ENCODE results near the gene THEM4.

The THEM4 gene

DNA sequence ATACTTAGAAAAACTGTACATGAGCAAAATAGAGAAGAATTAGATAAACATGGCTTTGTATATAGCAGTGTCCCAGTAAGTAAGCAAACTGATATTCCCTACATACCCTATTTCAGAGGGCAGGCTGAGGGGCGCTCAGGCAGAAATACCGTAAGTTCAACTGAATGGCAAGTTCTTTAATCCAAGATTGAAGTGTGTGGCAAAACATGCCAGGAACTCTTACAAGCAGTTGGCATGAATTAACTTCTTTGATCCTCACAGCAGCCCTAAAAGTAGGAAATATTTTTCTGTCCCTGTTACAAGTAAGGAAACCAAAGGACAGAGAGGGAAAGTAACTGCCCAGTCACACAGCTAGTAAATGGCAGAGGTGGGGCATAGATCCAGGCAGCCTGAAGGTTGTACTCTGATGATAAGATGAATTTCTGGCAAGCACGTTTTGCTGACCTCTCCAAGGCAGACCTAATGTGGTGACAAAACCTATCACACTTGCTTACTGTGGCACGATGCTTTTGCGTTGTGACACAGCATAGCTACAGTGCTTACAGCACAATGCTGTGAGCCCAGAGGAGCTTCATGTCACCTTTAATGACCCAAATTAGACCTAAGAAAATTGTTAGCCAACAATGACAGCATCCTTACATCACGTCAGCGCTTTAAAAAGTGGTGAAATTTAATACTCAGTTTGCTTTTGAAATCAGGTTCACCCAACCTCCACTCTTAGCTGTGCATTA is 35.0 kb upstream of the THEM4 start:
- Histone ChIP-seq H3K4me1 (ENCODE audit: control insufficient read depth, insufficient read depth, low read length) (peaks cover 8% of the 10 kb centered on the region), H3K36me3 (ENCODE audit: control insufficient read depth, insufficient read depth, low read length) (no peaks in the 10 kb centered on the region), H3K4me3 (ENCODE audit: low read depth, low read length) (no peak overlapping the region), H3K27me3 (ENCODE audit: control insufficient read depth, insufficient read depth, low read length) (no peaks in the 10 kb centered on the region), H3K9me3 (ENCODE audit: control insufficient read depth, insufficient read depth, low read length) (no peaks in the 10 kb centered on the region), H3K9ac (ENCODE audit: low read depth, low read length) (no peak overlapping the region)

DNA sequence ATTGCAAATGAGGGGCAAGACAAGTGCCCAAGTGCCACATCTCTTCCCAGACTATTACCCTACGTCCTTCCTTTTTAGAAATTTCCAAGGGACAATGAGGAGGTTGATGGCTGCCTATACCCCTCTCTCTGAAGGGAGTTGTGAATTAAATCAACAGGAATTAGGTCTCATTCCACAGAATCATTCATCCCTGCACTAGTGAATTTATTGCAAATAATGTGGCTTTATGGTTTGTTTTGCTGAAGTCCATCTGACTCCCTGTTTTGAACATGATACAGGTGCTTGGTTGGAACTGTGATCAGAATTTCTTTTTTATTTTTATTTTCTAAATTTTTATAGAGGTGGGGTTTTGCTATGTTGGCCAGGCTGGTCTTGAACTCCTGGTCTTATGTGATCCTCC is 34.3 kb upstream of the THEM4 start:
- Histone ChIP-seq H3K9me3 (ENCODE audit: control insufficient read depth, insufficient read depth, low read length) (no peaks in the 10 kb centered on the region), H3K9ac (ENCODE audit: low read depth, low read length) (no peak overlapping the region), H3K4me3 (ENCODE audit: low read depth, low read length) (no peak overlapping the region), H3K4me1 (ENCODE audit: control insufficient read depth, insufficient read depth, low read length) (peaks cover 8% of the 10 kb centered on the region), H3K27me3 (ENCODE audit: control insufficient read depth, insufficient read depth, low read length) (no peaks in the 10 kb centered on the region), H3K36me3 (ENCODE audit: control insufficient read depth, insufficient read depth, low read length) (no peaks in the 10 kb centered on the region)

DNA sequence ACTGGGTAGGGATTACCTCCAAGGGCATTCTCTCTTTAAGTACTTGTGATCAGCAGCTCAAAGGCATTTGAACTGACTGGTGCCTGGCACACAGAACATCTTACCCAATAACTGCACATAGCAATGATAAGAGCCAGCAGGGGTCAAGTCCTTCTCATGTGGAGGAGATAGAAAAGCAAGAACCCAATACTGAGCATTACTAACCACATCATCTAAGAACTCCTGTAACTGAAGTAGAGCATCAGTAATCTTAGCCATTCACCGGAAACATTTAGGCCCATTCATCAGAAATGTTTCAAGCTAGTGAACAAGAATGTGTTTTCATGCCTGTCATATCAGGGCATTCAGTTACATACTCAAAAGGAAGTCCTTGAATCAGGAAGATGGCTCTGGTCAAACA is 33.6 kb upstream of the THEM4 start:
- H3K27me3 ChIP-seq (ENCODE audit: control insufficient read depth, insufficient read depth, low read length) = no peaks in the 10 kb centered on the region
- peaks cover 8% of the 10 kb centered on the region for H3K4me1 ChIP-seq (ENCODE audit: control insufficient read depth, insufficient read depth, low read length)

DNA sequence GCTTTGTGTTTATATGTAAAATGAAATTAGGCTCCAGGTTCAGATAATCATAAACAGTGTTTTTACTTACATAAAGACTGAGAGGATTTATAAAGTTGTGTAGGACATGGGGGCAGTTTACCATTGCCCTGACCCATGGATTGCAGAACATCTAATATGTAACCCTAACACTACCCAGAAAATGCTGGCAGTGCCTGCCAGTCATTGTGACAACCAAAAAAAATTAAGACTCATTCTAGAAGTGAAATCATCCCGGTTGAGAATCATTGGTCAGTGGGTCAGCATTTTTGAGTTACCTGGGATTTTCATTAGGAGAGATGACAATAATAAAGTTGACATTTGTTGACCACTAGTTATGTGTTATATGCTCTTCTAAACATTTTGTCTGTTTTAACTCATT is 31.2 kb upstream of the THEM4 start:
- Histone ChIP-seq H3K27me3 (ENCODE audit: control insufficient read depth, insufficient read depth, low read length) (no peaks in the 10 kb centered on the region), H3K9ac (ENCODE audit: low read depth, low read length) (no peak overlapping the region), H3K4me3 (ENCODE audit: low read depth, low read length) (no peak overlapping the region), H3K4me1 (ENCODE audit: control insufficient read depth, insufficient read depth, low read length) (peaks cover 3% of the 10 kb centered on the region), H3K9me3 (ENCODE audit: control insufficient read depth, insufficient read depth, low read length) (no peaks in the 10 kb centered on the region), H3K36me3 (ENCODE audit: control insufficient read depth, insufficient read depth, low read length) (no peaks in the 10 kb centered on the region)

More for the DNA sequence above, 33.6 kb upstream of the THEM4 start:
- Histone ChIP-seq H3K4me3 (ENCODE audit: low read depth, low read length) (no peak overlapping the region), H3K9ac (ENCODE audit: low read depth, low read length) (no peak overlapping the region), H3K36me3 (ENCODE audit: control insufficient read depth, insufficient read depth, low read length) (no peaks in the 10 kb centered on the region), H3K9me3 (ENCODE audit: control insufficient read depth, insufficient read depth, low read length) (no peaks in the 10 kb centered on the region)

DNA sequence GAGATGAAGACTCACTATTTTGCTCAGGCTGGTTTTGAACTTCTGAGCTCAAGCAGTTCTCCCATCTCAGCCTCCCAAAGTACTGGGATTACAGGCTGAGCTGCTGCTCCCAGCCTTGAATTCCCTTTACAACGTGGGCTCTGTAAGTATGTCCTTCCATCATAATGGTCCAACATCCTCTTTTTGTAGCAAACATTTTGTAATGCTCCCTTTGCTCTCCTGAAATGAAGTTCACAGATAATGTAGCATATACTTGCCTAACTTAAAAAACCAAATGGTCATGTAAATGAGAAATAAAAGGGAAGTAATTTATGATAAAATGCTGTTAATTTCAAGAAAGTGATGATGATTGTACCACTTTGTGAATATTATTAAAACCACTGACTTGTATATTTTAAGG is 30.5 kb upstream of the THEM4 start:
- Histone ChIP-seq H3K36me3 (ENCODE audit: control insufficient read depth, insufficient read depth, low read length) (no peaks in the 10 kb centered on the region), H3K27me3 (ENCODE audit: control insufficient read depth, insufficient read depth, low read length) (no peaks in the 10 kb centered on the region), H3K4me1 (ENCODE audit: control insufficient read depth, insufficient read depth, low read length) (no peaks in the 10 kb centered on the region), H3K9me3 (ENCODE audit: control insufficient read depth, insufficient read depth, low read length) (no peaks in the 10 kb centered on the region), H3K9ac (ENCODE audit: low read depth, low read length) (no peak overlapping the region), H3K4me3 (ENCODE audit: low read depth, low read length) (no peak overlapping the region)

DNA sequence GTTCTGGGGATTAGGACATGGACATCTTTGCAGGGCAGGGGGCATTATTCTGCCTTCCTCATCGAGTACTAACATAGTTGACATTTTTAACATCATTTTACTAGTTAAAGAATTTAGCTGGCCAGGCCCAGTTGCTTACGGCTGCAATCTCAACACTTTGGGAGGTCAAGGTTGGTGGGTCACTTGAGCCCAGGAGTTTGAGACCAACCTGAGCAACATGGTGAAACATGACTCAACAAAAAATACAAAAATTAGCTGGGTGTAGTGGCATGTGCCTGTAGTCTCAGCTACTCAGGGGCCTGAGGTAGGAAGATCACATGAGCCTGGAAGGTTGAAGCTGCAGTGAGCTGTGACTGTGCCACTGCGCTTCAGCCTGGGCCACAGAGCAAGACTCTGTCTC is 29.8 kb upstream of the THEM4 start:
- no peaks in the 10 kb centered on the region for H3K27me3 ChIP-seq (ENCODE audit: control insufficient read depth, insufficient read depth, low read length)
- H3K36me3 ChIP-seq (ENCODE audit: control insufficient read depth, insufficient read depth, low read length) = no peaks in the 10 kb centered on the region
- H3K4me1 ChIP-seq (ENCODE audit: control insufficient read depth, insufficient read depth, low read length) = no peaks in the 10 kb centered on the region
- no peak overlapping the region for H3K4me3 ChIP-seq (ENCODE audit: low read depth, low read length)
- no peaks in the 10 kb centered on the region for H3K9me3 ChIP-seq (ENCODE audit: control insufficient read depth, insufficient read depth, low read length)
- H3K9ac ChIP-seq (ENCODE audit: low read depth, low read length) = no peak overlapping the region

DNA sequence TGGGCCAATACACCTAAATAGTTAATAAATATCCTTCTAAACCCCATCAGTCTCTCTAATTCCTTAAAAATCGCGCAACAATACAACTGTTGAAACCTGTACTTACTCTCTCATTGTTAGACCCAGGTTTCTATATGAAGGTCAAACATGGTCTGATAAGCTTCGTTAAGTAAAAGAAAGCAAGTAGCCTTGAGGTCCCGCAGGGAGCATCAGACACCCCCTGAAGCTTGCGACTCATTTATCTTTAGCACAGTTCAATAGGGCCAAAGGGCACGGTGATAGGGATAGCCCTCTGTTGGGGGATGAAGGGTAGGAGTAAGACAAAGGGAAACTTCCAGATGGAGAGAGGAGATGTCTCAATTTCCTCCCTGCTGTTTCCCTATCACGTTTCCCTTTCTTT is 27.3 kb upstream of the THEM4 start:
- no peak overlapping the region for H3K4me3 ChIP-seq (ENCODE audit: low read depth, low read length)
- no peaks in the 10 kb centered on the region for H3K27me3 ChIP-seq (ENCODE audit: control insufficient read depth, insufficient read depth, low read length)
- no peaks in the 10 kb centered on the region for H3K9me3 ChIP-seq (ENCODE audit: control insufficient read depth, insufficient read depth, low read length)
- H3K4me1 ChIP-seq (ENCODE audit: control insufficient read depth, insufficient read depth, low read length) = no peaks in the 10 kb centered on the region
- no peaks in the 10 kb centered on the region for H3K36me3 ChIP-seq (ENCODE audit: control insufficient read depth, insufficient read depth, low read length)
- H3K9ac ChIP-seq (ENCODE audit: low read depth, low read length) = no peak overlapping the region

DNA sequence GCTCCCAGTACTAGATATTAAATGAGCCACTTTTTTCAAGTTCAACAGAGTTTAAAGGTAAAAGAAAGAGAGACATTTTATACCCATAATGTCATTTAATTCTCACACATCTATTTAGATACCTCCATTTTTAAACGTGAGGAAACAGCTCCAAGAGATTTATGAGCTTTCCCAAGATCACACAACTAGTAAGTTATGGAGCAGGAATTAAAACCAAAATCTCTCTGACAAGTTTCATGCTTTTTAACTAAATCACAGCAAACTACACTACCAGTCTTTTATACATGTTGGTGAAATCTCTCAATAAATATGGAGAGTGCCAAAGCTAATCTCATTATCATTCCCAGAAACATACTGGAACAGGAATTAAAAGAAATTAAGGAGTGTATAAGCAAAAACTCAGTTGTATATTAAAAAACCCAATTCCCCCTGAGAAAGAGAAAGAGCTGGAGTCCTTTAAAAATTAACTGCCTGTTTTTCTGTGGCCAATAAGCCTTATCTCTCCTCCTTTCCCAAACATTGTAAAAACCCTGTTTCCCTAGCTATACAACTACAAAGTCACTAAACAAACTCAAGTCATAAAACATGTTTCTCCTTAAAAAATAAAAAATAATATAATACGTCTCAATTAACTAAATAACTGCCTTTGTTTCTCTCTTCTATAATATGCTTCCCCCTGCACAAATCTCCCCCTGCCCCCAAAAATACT is 26.7 kb upstream of the THEM4 start:
- no peaks in the 10 kb centered on the region for H3K27me3 ChIP-seq (ENCODE audit: control insufficient read depth, insufficient read depth, low read length)
- no peaks in the 10 kb centered on the region for H3K4me1 ChIP-seq (ENCODE audit: control insufficient read depth, insufficient read depth, low read length)
- H3K9ac ChIP-seq (ENCODE audit: low read depth, low read length) = no peak overlapping the region

DNA sequence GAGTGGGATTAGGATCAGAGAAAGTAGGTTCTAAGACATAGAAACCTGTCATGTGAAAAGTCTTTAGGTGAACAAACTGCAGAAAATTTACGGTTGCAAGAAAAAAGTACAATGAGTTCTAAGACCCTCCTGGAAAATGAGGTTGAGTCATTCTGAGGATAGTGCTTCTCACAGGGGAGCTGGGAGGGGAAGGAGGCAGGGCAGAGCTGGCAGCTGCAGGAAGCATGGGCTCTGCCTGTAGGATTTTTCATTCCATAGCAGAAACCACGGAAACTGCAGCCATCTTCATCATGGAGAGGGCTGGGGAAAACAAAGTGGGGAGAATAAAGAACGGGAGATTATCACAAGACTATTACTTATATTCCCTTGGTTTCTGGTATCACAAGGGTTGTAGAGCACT is 25.8 kb upstream of the THEM4 start:
- H3K4me1 ChIP-seq (ENCODE audit: control insufficient read depth, insufficient read depth, low read length) = no peaks in the 10 kb centered on the region
- H3K9ac ChIP-seq (ENCODE audit: low read depth, low read length) = no peak overlapping the region
- no peaks in the 10 kb centered on the region for H3K9me3 ChIP-seq (ENCODE audit: control insufficient read depth, insufficient read depth, low read length)
- H3K4me3 ChIP-seq (ENCODE audit: low read depth, low read length) = no peak overlapping the region
- H3K36me3 ChIP-seq (ENCODE audit: control insufficient read depth, insufficient read depth, low read length) = no peaks in the 10 kb centered on the region
- no peaks in the 10 kb centered on the region for H3K27me3 ChIP-seq (ENCODE audit: control insufficient read depth, insufficient read depth, low read length)

More for the DNA sequence above, 26.7 kb upstream of the THEM4 start:
- Histone ChIP-seq H3K4me3 (ENCODE audit: low read depth, low read length) (no peak overlapping the region), H3K9me3 (ENCODE audit: control insufficient read depth, insufficient read depth, low read length) (no peaks in the 10 kb centered on the region), H3K36me3 (ENCODE audit: control insufficient read depth, insufficient read depth, low read length) (no peaks in the 10 kb centered on the region)

DNA sequence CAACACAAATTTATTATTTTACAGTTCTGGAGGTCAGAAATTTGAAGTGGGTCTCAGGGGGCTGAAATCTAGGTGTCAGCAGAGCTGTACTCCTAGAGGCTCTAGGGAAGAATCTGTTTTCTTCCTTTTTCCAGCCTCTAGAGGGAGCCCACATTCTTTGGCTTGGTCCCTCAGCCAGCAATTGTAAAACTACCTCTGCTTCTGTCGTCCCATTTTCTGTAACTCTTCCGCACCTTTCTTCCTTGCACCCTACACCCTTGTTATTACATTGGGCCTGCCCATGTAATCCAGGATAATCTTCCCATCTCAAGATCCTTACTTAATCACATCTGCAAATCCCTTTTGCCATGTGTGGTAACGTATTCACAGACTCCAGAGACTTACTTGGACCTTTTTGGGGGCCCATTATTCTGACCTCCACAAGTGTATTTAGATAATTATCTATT is 24.8 kb upstream of the THEM4 start:
- Histone ChIP-seq H3K9me3 (ENCODE audit: control insufficient read depth, insufficient read depth, low read length) (no peaks in the 10 kb centered on the region), H3K4me1 (ENCODE audit: control insufficient read depth, insufficient read depth, low read length) (no peaks in the 10 kb centered on the region), H3K9ac (ENCODE audit: low read depth, low read length) (no peak overlapping the region), H3K4me3 (ENCODE audit: low read depth, low read length) (no peak overlapping the region), H3K36me3 (ENCODE audit: control insufficient read depth, insufficient read depth, low read length) (no peaks in the 10 kb centered on the region), H3K27me3 (ENCODE audit: control insufficient read depth, insufficient read depth, low read length) (no peaks in the 10 kb centered on the region)

DNA sequence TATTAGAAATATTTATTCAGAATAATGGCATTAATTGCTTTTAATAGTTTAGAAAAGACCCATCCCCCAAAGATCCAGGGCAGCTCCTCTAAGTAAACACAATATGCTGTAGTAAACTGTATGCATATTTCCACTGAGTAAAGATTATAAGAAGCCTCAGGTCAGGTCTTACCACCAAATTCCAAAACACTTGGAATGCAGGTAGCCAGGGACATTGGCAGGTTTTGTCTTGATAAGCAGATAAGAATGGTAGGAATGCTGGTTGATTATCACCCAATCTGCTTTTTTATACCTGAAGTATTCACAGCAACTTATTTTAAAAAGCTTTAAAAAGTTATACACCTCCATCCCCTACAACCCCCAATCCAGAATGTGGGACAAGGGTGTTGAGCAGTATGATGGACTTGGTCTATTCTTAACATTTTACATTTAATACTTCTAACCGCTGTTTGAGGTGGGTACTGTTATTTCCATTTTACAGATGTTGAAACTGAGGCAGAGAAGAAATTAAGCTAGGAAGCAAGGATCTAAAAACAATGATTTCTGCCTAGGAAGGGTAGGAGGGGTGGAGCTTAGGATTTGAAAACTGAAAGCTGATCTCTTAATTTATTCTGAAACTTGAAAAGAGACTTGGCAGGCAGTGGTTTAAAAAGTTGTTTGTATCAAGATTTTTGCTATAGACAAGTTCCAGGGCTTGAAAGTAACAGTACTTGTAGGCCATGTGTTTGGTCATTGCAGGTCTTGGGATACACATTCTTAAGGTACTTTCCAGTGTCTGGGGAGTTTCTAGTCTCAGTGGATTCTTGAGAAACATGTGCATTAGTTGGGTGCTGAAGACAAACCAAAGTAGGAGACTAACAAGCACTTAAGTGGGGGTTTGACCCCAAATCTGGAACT is 15.6 kb upstream of the THEM4 start:
- H3K4me3 ChIP-seq (ENCODE audit: low read depth, low read length) = no peak overlapping the region
- no peaks in the 10 kb centered on the region for H3K27me3 ChIP-seq (ENCODE audit: control insufficient read depth, insufficient read depth, low read length)
- H3K36me3 ChIP-seq (ENCODE audit: control insufficient read depth, insufficient read depth, low read length) = no peaks in the 10 kb centered on the region
- no peak overlapping the region for H3K9ac ChIP-seq (ENCODE audit: low read depth, low read length)
- no peaks in the 10 kb centered on the region for H3K4me1 ChIP-seq (ENCODE audit: control insufficient read depth, insufficient read depth, low read length)
- no peaks in the 10 kb centered on the region for H3K9me3 ChIP-seq (ENCODE audit: control insufficient read depth, insufficient read depth, low read length)

Measured in iPS-15b (cell line).